Neural crest cell (in vitro differentiated cells): Measurements from ENCODE around the gene ZNF837. TPM values are rescaled to one million over a fixed set of nuclear protein-coding genes. Genes with fewer than 3 reads are reported as not detected.

Experiments
- DNase-seq: peaks from one replicate; pipeline ENCODE4 v3.0.0; 2021; ENCODE audit warnings: low read depth, mixed read lengths, low spot score
- H3K27ac Mint-ChIP-seq: one replicate; pipeline ENCODE4 v1.8.0; 2021; ENCODE audit warnings: mild to moderate bottlenecking, mixed read lengths; ENCODE audit not compliant: unreplicated experiment
- H3K27me3 Mint-ChIP-seq: 2 replicates; pipeline ENCODE4 v1.8.0; 2021; ENCODE audit warnings: low read depth, mild to moderate bottlenecking, mixed read lengths
- H3K36me3 Mint-ChIP-seq: 2 replicates; pipeline ENCODE4 v1.8.0; 2021; ENCODE audit warnings: low read depth, mild to moderate bottlenecking, mixed read lengths
- H3K4me1 Mint-ChIP-seq: 2 replicates; pipeline ENCODE4 v1.8.0; 2021; ENCODE audit warnings: mixed read lengths
- H3K4me3 Mint-ChIP-seq: one replicate; pipeline ENCODE4 v1.8.0; 2021; ENCODE audit warnings: mild to moderate bottlenecking, mixed read lengths
- H3K9me3 Mint-ChIP-seq: 2 replicates; pipeline ENCODE4 v1.8.0; 2021; ENCODE audit warnings: mixed read lengths
- CTCF ChIP-seq: fragments of 200-600 bp; sonication (generic); conservative IDR thresholded peaks from 2 replicates; pipeline ENCODE4 v1.5.0; 2021; ENCODE audit warnings: antibody characterized with exemption, mild to moderate bottlenecking
- total RNA-seq: library from RNA; stranded (reverse); gene quantifications from 2 replicates; pipeline ENCODE4 v1.2.1, GENCODE V29; 2021

Gene ZNF837
- total RNA-seq, 1 donor from 2014 or later, result 5.0 TPM

DNA sequence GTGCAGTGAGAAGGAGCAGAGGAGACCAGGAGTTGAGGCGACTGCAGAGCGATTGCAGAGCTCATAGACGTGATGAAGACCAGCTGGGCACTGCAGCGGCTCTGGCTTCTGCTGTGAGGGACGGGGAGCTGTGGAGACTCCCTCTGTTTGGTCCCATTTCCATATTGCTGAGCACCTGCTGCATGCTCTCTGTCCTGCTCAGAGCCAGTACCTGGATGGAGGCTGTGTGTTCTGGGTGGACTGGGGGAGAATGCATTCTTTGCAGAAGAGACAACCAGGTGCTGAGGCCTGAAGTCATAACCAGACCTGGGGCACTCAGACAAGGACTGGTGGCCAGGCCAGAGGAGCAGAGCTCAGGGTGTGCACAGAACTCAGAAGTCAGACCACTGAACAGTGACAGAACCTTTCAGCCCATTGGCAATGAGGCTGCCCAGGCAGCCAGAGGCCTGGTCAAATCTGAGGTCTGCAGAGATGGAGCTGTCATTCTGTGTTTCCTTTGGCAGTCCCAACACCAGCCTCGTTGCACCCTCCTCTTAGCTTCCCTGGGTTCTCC lies 26.3 kb downstream of the ZNF837 start:
- no peak for TF ChIP-seq CTCF
- H3K27me3 Mint-ChIP-seq, result no peaks in the 10 kb centered on the region
- no peak for DNase-seq
- H3K36me3 Mint-ChIP-seq, result no peaks in the 10 kb centered on the region
- H3K27ac Mint-ChIP-seq, result no peak overlapping the region
- H3K9me3 Mint-ChIP-seq, result no peaks in the 10 kb centered on the region
- no peak overlapping the region for H3K4me3 Mint-ChIP-seq
- H3K4me1 Mint-ChIP-seq, result peaks cover 3% of the 10 kb centered on the region

DNA sequence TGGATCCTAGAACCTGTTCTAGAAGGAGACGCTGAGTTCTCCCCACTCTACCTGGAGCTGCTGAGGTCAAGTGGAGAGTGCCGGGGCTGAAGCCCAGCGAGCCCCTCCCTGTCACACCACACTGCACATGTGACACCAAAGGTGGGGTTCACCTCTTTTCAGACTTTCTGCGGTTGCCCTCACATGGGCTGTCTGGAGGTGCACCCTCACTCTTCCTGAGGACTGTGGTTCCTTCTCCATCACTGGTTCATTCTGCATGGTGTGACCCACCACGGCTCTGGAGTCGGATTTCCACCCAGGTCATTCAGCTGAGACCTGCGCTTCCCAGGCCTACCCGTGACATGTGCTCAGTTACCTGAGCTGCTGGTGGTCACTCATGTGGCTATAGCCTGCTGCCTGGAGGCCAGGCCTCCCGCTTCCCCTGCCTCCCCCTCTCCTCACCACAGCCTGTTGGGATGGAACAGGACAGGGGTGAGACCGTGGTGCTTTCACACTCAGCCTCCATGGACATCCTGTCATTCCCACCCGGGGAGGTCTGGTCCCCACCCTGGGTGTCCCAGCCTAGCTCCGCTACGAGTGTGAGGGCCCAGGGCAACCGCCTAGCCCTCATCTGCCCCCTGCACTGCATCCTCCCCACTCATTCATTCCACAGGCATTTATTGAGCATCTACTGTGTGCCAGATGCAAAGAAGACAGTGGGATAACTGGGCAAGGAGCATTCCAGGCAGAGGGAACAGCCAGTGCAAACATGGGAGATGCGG lies 26.9 kb downstream of the ZNF837 start:
- no peak overlapping the region for H3K27ac Mint-ChIP-seq
- H3K4me3 Mint-ChIP-seq, result no peak overlapping the region
- no peaks in the 10 kb centered on the region for H3K9me3 Mint-ChIP-seq
- H3K27me3 Mint-ChIP-seq, result no peaks in the 10 kb centered on the region
- H3K4me1 Mint-ChIP-seq, result peaks cover 3% of the 10 kb centered on the region
- no peaks in the 10 kb centered on the region for H3K36me3 Mint-ChIP-seq
- TF ChIP-seq CTCF, result no peak
- DNase-seq, result no peak

DNA sequence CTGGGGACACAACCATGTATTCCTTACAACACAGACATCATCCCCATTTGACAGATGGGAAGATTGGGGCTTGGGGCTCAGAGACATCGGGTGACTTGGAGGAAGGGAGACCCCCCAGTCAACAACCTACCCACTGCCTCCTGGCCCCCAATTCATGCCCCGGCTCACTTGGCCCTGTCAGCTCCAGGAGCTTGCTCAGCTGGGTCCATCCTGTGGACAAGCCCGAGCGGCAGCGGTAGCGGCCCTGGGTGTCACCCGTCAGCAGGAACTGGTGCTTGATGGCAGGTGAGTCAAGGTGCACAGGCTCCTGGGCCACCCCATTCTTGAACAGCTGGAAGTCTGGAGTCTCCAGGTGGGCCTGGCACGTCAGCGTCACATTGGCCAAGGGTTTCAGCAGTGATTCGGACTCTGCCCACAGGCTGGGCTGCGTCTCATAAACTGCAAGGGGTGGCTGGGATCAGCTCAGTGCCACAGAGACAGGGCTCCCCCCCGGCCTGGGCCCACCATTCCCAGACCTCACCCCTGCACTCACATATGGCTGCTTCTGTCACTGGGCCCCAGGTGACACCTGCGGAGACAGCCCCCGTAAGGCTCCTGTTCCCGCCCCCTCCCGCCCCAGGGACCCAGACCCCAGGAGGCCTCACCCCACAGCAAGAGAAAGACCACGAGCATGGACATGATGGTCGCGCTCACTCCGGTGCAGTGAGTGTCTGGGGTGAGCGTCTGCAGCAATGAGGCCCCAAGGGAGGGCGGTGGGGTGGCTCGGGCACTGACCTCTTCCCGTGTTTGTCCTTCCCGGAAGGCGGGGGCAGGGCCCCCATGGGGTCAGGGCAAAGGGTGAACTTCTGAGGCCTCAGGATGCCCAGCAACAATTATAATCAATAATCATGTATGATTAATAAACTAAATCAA lies 27.8 kb downstream of the ZNF837 start, which contains the start of gene A1BG:
A1BG (minus strand) TSS at position 733 of the 912 bp plus-strand sequence; CDS start at position 678, 55 bp downstream.
- Mint-ChIP-seq H3K27me3 (peaks cover under 1% of the 10 kb centered on the region), H3K9me3 (no peaks in the 10 kb centered on the region), H3K36me3 (no peaks in the 10 kb centered on the region), H3K4me3 (no peak within 1 kb of the TSS), H3K27ac (no peak within 1 kb of the TSS), H3K4me1 (peaks cover 12% of the 10 kb centered on the region)
- no peak for DNase-seq
- no peak for TF ChIP-seq CTCF

- no peak for DNase-seq
These were observed 28.7 kb downstream of the ZNF837 start for GRCh38 chr19:58351990-58352755.

More at GRCh38 chr19:58351990-58352755, 28.7 kb downstream of the ZNF837 start:
- TF ChIP-seq CTCF, result no peak
- peaks cover 16% of the 10 kb centered on the region for H3K4me1 Mint-ChIP-seq
- no peak overlapping the region for H3K27ac Mint-ChIP-seq
- peak overlapping the region; percentile 44 for H3K4me3 Mint-ChIP-seq
- peaks cover 4% of the 10 kb centered on the region for H3K27me3 Mint-ChIP-seq
- H3K36me3 Mint-ChIP-seq, result no peaks in the 10 kb centered on the region
- no peaks in the 10 kb centered on the region for H3K9me3 Mint-ChIP-seq
